T47D (cell line): ENCODE data around the gene GIMAP5.
"Not testable (repeated sequence)": the region's sequence is repeated elsewhere in the genome, so short reads cannot be mapped to it uniquely, and the experiment has no call there.

ENCODE experiments used
- DNase-seq, 2 experiments: peaks; one replicate each; pipeline versions ENCODE4 v3.0.0 to v3.0.0-alpha.2; 2011 to 2012; ENCODE audit warnings: low read depth in 1 of 2, low spot score in 1 of 2
- JUND ChIP-seq: IDR thresholded peaks from 2 replicates; pipeline ENCODE4 v1.6.1; 2012; ENCODE audit warnings: low read depth
- in situ Hi-C: cut with HindIII; loops from 2 replicates; pipeline ENCODE4 v1.10.0; 2016; ENCODE audit warnings: low sequenced_read_pairs, low pct_unique_long_range_greater_than_20kb

The GIMAP5 gene

DNA sequence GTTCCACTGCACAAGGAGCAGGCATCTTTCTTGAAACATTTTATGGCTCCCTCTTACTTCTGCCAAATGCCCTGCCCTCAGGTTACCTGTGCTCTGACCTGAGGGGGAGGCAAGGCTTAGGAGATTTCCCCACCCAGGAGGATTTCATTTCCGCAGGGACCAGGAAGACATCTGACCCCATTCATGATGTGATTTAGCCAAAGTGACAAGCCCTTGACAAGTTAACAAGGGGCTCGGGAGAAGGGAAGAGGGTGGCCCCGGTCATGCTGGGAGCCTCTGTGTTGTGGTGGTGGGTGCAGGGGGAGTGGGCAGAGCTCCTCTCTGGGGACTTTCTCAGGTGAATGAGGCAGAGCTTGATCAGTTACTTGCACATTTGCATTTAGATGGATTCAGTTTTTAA is 18.9 kb downstream of the GIMAP5 start:
- TF ChIP-seq JUND = no peak
- no peak for DNase-seq
- in situ Hi-C loops = no loop called here

DNA sequence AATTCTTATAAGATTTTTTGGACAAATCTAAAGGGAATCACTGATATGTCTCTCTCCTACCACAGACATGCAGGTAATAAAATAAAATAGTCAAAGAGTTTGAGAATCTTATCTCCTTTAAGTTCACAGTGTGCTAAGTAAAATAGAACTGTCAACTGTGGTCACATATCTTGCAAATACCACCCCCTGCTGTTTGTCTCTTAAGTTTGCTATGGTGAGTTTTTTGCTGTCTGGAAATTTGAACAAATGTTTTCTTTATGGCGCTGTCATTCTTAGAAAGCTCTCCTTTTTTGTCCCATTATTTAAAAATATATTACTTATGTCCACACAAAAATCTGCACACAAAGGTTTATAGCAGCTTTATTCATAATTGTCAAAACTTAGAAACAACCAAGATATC is 19.6 kb downstream of the GIMAP5 start:
- peak in 1 of 2 experiments; percentile 23 for DNase-seq
- in situ Hi-C loops = no loop called here
- TF ChIP-seq JUND = no peak

DNA sequence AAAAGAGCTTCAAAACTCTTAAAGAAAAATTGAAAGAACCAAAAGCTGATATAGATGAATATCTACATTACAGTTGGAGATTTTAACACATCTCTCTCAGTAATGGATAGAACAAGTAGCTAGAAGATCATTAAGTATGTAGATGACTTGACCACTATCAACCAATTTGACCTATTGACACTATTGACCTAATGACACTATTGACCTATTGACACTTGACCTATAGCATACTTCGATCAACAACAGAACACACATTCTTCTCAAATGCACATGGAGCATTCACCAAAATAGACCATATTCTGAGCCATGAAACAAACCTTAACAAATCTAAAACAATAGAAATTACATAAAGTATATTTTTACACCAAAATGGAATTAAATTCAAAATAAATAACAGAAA is 22.3 kb downstream of the GIMAP5 start:
- in situ Hi-C loops = no loop called here
- TF ChIP-seq JUND = no peak
- no peak for DNase-seq

DNA sequence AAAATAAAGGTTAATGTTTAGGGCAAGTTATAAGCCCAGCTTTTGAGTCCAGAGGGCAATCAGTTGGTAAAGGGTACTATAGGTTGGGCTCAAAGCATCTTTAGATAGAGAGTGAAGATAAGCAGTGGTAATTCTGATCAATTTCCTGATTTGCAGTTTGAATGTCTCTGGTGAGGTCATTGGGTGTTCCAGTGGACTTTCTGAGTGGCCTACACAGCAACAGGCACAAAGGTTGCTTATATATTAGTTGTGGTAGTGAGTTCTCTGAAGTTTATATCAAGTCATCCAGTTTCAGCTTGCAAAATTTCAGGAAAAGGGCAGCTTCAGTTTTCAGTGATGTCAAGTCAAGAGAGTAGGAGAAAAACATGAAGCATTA is 29.1 kb downstream of the GIMAP5 start:
- in situ Hi-C loops = no loop called here
- TF ChIP-seq JUND = no peak
- DNase-seq = no peak

DNA sequence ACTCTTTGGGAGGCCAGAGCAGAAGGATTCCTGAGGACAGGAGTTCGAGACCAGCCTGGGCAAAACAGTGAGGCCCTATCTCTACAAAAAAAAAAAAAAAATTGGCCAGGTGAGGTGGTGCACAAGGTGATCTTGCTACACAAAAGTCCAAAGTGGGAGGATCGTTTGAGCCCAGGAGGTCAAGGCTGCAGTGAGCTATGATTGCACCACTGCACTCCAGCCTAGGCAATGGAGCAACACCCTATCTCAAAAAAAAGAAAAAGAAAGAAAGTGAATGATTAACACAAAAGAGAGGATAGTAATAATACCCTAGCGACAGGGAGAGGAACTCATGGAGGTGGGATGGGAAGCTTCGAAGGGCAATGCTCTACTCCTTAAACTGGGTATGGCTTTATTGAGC is 32.5 kb downstream of the GIMAP5 start:
- in situ Hi-C loops = no loop called here
- no peak for DNase-seq
- TF ChIP-seq JUND = no peak

DNA sequence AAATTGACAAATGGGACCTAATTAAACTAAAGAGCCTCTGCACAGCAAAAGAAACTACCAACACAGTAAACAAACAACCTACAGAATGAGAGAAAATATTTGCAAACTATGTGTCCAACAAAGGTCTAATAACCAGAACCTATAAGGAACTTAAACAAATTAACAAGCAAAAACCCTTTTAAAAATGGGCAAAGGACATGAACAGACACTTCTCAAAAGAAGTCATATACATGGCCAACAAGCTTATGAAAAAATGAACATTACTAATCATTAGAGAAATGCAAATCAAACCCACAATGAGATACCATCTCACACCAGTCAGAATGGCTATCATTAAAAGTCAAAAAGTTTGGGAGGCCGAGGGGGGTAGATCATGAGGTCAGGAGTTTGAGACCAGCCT is 36.9 kb downstream of the GIMAP5 start:
- DNase-seq, in situ Hi-C loops: not testable (repeated sequence)

DNA sequence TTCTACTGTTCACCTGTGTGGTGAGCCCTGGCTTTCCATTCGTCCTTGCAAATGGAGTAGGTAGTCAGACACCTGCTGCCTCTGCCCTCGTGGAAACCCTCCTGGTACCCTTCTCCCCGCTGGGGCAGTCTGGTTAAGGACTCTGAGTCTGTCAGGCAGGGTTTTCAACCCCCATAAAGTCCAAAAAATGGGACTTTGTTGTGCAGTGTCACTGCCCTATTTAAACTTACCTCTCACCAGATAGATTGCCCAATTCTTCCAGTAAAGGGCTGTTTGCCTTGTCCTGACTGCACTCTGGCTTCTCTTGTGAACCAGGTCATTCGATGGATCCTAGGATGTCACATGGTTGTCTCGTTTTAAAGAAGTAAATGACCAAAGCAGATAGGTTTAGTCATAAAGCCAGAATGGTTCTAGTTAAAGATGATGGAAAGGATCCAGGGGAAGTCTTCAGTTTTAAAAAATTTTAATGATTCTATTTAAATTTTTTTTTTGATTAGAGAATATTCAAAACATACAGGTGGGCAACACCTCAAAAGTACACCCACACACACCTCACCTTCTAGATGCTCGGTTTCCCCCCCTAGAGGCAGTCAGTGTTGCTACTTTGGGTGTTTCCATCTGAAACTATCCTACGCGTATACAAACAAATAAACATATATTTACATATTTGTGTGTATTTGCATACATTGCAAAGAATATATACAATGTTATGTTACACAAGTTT is 41.0 kb downstream of the GIMAP5 start:
- in situ Hi-C loops = no loop called here
- DNase-seq = no peak
- TF ChIP-seq JUND = no peak

DNA sequence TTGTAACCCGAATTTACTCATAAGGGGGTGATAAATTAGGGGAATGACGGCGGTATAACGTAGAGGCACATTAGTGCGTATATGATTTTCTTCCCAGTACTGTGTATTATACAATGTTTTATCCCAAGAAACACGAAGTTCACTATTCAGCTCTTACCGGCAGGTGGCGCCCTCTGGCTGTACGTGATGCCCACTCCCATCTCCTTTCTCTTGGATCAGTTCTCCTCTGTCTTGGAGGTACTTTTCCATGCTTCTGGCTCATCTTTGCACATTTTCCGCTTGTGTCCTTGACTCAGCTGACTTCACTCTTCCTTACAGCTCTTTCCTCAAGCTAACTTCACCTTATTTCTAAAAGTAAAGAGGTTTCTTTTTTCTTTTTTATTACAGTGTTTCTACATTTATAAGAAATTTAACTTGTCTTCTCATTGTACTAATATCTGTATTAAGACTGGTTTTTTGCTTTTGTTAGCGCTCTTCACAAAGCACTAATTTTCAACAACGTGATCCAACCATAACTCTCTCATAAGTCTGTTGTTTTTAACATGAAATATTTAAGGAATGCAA is 41.6 kb downstream of the GIMAP5 start:
- in situ Hi-C loops = no loop called here
- no peak for TF ChIP-seq JUND

DNA sequence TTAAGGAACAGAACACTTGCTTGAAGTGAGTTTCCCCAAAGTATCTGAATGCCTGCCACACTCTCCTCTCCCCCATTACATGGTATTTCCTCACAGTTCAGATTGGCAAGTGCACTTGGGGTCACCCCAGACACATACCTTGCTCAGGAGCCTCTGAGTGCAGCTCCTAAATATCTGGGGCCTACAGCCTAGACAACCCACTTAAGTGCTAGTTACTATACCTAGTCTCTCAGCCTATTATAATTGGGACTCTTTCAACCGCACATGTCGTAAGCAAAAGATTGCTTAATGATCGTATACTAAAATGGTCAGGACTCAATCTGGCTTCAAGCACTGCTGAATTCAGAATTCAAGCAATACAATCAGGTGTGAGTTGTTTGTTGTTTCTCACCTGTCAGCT is 43.1 kb downstream of the GIMAP5 start:
- in situ Hi-C loops = no loop called here
- DNase-seq = no peak
- no peak for TF ChIP-seq JUND

More for the DNA sequence above, 41.6 kb downstream of the GIMAP5 start:
- DNase-seq = peak in 1 of 2 experiments; percentile 69

DNA sequence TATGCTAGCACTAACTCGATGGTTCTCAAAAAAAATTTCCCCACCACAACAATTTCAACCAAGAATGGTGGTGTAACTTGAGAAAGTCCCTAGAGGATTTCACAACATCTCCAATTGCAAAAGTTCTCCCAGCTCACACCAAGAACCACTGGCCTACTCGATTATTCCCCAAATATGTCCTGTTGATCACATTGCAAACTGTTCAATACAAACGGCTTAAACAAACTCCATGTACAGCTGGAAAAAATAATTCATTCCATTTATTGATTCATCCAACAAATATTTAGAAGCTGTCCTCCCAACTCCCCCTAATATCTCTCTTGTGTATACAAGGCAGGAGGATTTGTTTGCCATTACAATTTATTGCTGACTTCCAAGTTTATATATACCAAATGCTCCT is 43.9 kb downstream of the GIMAP5 start:
- no peak for DNase-seq
- no peak for TF ChIP-seq JUND
- in situ Hi-C loops = no loop called here

DNA sequence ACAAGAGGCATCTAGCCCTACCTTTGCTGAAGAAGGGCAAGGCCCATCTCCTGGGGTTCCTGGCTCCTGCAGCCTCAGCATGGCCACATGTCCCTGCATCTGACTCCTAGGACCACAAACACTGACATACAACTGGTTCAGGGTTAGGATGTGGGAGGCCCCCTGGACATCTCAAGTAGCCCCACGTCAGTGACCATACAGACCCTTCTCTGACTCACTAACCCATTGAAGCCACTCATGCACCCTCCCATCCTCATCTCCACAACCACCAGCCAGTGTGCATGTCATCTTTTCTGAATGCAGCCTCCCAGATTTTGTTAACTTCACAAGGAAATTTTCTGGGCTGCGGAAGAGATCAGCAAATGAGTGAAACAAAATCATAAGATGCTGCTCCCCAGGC is 44.7 kb downstream of the GIMAP5 start:
- in situ Hi-C loops = no loop called here

DNA sequence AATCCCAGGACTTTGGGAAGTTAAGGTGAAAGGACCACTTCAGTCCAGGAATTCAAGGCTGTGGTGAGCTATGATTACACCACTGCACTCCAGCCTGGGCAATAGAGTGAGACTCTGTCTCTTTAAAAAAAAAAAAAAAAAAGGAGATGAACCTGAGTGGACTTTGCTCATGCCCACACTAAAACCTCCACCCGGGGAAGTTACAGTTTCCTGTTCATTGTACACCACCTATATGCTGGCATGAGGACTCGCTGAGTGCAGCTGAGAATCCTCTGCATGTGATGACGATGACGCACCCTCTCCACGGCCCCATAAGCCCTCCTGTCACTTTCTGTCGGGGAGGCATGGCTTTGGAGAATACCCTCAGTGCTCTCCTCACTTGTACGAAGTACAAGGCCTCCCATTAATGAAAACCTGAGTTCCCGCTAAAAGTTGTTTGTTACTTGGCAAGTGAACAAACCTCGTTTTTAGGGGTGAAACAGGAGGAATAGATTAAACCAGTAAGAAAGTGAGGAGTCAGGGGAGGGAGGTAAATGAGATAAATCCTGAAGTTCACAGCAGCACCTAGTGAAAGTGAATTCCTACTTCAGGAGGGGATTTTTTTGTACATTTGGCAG is 47.0 kb downstream of the GIMAP5 start:
- in situ Hi-C loops = no loop called here
- TF ChIP-seq JUND = no peak
- no peak for DNase-seq

More for the DNA sequence above, 44.7 kb downstream of the GIMAP5 start:
- DNase-seq = no peak
- no peak for TF ChIP-seq JUND

DNA sequence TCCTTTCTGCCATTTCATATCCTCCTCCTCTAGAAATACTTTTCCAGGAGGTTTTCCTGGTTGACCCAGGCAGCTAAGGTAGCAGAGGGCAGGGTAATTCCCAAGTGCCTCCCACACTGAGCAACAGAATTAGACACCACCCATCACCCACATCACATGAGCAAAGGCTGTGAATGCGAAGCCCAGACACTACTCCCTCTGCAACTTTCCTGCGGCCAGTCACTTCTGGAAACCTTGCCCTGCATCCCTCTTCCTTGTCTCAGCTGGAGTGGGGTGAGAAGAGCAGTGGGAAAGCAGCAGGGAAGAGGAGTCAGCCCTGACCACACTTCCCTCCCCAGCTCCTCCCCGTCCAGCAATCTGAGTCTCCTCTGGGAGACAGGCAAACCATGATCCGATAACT is 47.7 kb downstream of the GIMAP5 start:
- no peak for DNase-seq
- TF ChIP-seq JUND = no peak
- in situ Hi-C loops = no loop called here
